Renal pelvis (tissue), 4 donors: ENCODE results near the gene CYB5B. TPM values are rescaled to one million over a fixed set of nuclear protein-coding genes. Genes with fewer than 3 reads are reported as not detected.
"Not testable (repeated sequence)": the region's sequence is repeated elsewhere in the genome, so short reads cannot be mapped to it uniquely, and the experiment has no call there.

ENCODE experiments used
- DNase-seq: peaks from one replicate; pipeline ENCODE4 v3.0.0-alpha.2; 2013
- polyA plus RNA-seq, 3 donors: library from polyadenylated mRNA; unstranded; fragments of 120-200 nt; gene quantifications; one replicate each; pipeline ENCODE4 v1.2.1, GENCODE V29; 2013; ENCODE audit not compliant: insufficient read length in 3 of 3

CYB5B gene
- polyA plus RNA-seq, 3 donors, result 129 to 142 (median 133) TPM

GRCh38 chr16:69438465-69438864 is 14.0 kb downstream of the CYB5B start:
- no peak for DNase-seq

GRCh38 chr16:69440250-69440649 is 15.8 kb downstream of the CYB5B start:
- DNase-seq, result no peak

GRCh38 chr16:69441030-69441429 is 16.6 kb downstream of the CYB5B start:
- DNase-seq, result not testable (repeated sequence)

GRCh38 chr16:69443927-69444631 is 19.7 kb downstream of the CYB5B start:
- DNase-seq, result no peak

- no peak for DNase-seq
Observed at GRCh38 chr16:69444873-69445517, 20.6 kb downstream of the CYB5B start.

GRCh38 chr16:69448470-69449193 is 24.2 kb downstream of the CYB5B start:
- no peak for DNase-seq

- DNase-seq, result no peak
Observed at GRCh38 chr16:69451166-69451565, 26.7 kb downstream of the CYB5B start.

GRCh38 chr16:69453936-69454335 is 29.5 kb downstream of the CYB5B start:
- no peak for DNase-seq

GRCh38 chr16:69463876-69464275 is 39.5 kb downstream of the CYB5B start:
- no peak for DNase-seq

GRCh38 chr16:69465083-69465721 is 40.8 kb downstream of the CYB5B start:
- DNase-seq, result no peak

GRCh38 chr16:69465881-69466280 is 41.5 kb downstream of the CYB5B start:
- DNase-seq, result no peak

GRCh38 chr16:69466547-69466946 is 42.1 kb downstream of the CYB5B start:
- DNase-seq, result no peak

GRCh38 chr16:69467080-69467479 is 42.7 kb downstream of the CYB5B start:
- DNase-seq, result no peak

- no peak for DNase-seq
Observed at GRCh38 chr16:69467531-69468204, 43.2 kb downstream of the CYB5B start.

- DNase-seq, result no peak
Observed at GRCh38 chr16:69469807-69470561, 45.6 kb downstream of the CYB5B start.

GRCh38 chr16:69471121-69471520 is 46.7 kb downstream of the CYB5B start:
- DNase-seq, result no peak

GRCh38 chr16:69474408-69474807 is 50.0 kb downstream of the CYB5B start:
- DNase-seq, result no peak

- no peak for DNase-seq
Observed at GRCh38 chr16:69476920-69477443, 52.6 kb downstream of the CYB5B start.

GRCh38 chr16:69477546-69477945 is 53.1 kb downstream of the CYB5B start:
- no peak for DNase-seq

- DNase-seq, result no peak
Observed at GRCh38 chr16:69478685-69479084, 54.3 kb downstream of the CYB5B start.

GRCh38 chr16:69479775-69480174 is 55.4 kb downstream of the CYB5B start:
- DNase-seq, result no peak
